Measurements from ENCODE around the gene TASP1. TPM values are rescaled to one million over a fixed set of nuclear protein-coding genes. Genes with fewer than 3 reads are reported as not detected.
"Not testable (repeated sequence)": the region's sequence is repeated elsewhere in the genome, so short reads cannot be mapped to it uniquely, and the experiment has no call there.

Gene TASP1
- total and polyA plus RNA-seq, 10 of the 15 experiments (the other 5 are each of a cell fraction or from before 2014, with no cell fraction given) = 7.4 to 17.8 (median 10.5) TPM

DNA sequence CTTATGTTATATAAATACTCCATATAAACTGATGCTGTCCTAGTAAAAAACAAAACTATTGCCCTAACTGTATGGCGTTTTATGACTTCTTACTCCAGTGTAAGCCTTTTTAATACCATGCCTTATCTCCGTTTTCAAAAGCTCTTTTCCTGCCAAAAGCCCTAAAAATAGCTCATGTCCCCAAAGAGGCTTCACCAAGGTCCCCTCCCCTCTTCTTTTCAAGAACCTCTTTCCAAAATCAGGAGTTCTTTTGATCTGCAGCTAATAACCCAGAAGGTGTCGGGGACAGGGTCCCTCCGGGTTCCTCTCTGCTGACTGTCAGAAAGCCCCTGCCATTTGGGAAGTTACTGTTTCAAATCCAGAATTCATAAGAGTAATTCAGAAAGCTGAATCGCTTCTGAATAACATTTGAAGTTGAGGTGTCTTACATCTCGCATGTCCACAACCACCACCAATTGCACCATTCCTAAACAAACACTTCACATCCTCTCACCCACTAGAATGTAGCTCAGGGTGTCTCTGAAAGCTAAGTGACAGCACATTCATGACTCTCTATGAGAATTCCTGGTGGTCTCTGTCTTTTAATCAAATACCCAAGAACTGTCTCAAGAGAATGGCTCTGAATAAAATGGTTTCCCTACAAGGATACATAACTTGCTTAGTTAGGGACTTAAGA, 13.3 kb downstream of the TASP1 start (continued):
- TF ChIP-seq HDGF (IDR thresholded peaks at IDR 0.05) (no peak), CEBPZ (IDR thresholded peaks at IDR 0.05; ENCODE audit: low read depth, low read length) (no peak), SMAD5 (IDR thresholded peaks at IDR 0.05; ENCODE audit: low read depth) (no peak), WRNIP1 (IDR thresholded peaks at IDR 0.05; ENCODE audit: borderline replicate concordance, low read depth, low read length) (no peak), ZNF274 (IDR thresholded peaks at IDR 0.05; ENCODE audit: insufficient read depth, insufficient read length) (no peak)
- TF ChIP-seq, protein P1, sequence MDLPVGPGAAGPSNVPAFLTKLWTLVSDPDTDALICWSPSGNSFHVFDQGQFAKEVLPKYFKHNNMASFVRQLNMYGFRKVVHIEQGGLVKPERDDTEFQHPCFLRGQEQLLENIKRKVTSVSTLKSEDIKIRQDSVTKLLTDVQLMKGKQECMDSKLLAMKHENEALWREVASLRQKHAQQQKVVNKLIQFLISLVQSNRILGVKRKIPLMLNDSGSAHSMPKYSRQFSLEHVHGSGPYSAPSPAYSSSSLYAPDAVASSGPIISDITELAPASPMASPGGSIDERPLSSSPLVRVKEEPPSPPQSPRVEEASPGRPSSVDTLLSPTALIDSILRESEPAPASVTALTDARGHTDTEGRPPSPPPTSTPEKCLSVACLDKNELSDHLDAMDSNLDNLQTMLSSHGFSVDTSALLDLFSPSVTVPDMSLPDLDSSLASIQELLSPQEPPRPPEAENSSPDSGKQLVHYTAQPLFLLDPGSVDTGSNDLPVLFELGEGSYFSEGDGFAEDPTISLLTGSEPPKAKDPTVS (IDR thresholded peaks at IDR 0.05; ENCODE audit: low read depth, low read length) = no peak

DNA sequence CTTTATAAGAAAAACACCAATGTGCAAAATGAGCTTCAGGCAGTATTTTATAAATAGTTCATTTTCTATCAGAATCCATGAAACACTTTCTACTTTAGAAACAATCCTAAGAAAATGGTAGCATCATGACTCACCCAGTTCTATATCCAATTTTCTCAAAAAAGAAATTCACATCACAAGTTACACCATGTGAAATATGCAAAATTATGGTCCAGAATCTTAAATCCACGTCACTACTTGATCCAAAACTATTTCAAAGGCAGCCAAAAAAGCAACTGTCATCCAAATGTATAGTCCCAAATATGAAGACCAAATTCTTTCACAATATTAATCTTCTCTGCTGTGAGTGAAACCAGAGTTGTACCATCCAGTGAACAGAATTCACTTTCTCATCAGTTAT, 19.3 kb downstream of the TASP1 start:
- RAD21 ChIA-PET (ENCODE audit: unreplicated experiment); H4K20me1 ChIP-seq (ENCODE audit: control insufficient read depth, insufficient read depth); H3K79me2 ChIP-seq (ENCODE audit: control insufficient read depth, insufficient read depth, low read length); H3K27me3 ChIP-seq (replicated peaks in 1 of 2; ENCODE audit: control insufficient read depth in 2 of 2, insufficient read depth in 2 of 2, low read length in 1 of 2); H3K9ac ChIP-seq (ENCODE audit: control insufficient read depth, insufficient read depth, low read length); in situ Hi-C loops (cut with MboI); H2AFZ ChIP-seq (ENCODE audit: control insufficient read depth, low read depth, low read length); intact Hi-C loops (cut with micrococcal nuclease; ENCODE audit: unreplicated experiment); ATAC-seq; H3K4me1 ChIP-seq (ENCODE audit: control insufficient read depth, insufficient read depth, low read length); H3K27ac ChIP-seq (ENCODE audit: control insufficient read depth, insufficient read depth); CTCF ChIA-PET; H3K4me2 ChIP-seq (ENCODE audit: control insufficient read depth, insufficient read depth); H3K4me3 ChIP-seq; H3K9me3 ChIP-seq (replicated peaks; ENCODE audit: control insufficient read depth, insufficient read depth, low read length); FAIRE-seq; BruUV-seq (replicated peaks); H3K36me3 ChIP-seq (ENCODE audit: control insufficient read depth in 2 of 2, insufficient read depth in 2 of 2, low read length in 1 of 2); DNase-seq (ENCODE audit: low read depth, low spot score): not testable (repeated sequence)
- ChIA-PET SMC1A (ENCODE audit: uncharacterized antibody, unreplicated experiment) (interaction anchor here (1.0 kb wide), 1 partner anchor 9 kb away, joined by 3 read pairs; no protein-coding TSS in a partner anchor), POLR2A (interaction anchor here (0.6 kb wide), 1 partner anchor 25 kb away, joined by 3 read pairs; no protein-coding TSS in a partner anchor)
- WGBS (ENCODE audit: insufficient coverage, insufficient replicate concordance, low lambda C conversion rate, missing lambda C conversion rate) = 95% methylated on average over 1 of the region's 1 CpG

DNA sequence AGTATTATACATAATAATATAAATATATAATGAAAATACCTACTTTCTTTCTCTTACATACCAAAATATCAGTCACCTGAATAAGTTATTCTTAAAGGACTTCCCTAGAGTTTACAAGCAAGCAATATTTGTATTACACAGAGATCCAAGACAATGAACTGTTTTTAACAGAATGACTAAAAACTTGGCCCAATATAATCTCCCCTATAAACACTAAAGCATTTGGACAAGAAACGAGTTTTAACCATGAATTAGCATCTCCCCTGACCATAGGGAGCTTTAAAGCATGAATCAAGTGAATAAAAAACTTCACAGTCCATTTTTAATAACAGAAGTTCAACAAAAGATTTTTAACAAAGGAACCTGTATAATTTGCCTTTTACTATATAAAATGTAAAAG, 20.3 kb downstream of the TASP1 start:
- H3K27me3 ChIP-seq (replicated peaks in 1 of 2; ENCODE audit: control insufficient read depth in 2 of 2, insufficient read depth in 2 of 2, low read length in 1 of 2); H3K4me3 ChIP-seq; SMC1A ChIA-PET (ENCODE audit: uncharacterized antibody, unreplicated experiment); in situ Hi-C loops (cut with MboI); FAIRE-seq; DNase-seq (ENCODE audit: low read depth, low spot score); ATAC-seq; H3K36me3 ChIP-seq (ENCODE audit: control insufficient read depth in 2 of 2, insufficient read depth in 2 of 2, low read length in 1 of 2); H3K79me2 ChIP-seq (ENCODE audit: control insufficient read depth, insufficient read depth, low read length); H3K9me3 ChIP-seq (replicated peaks; ENCODE audit: control insufficient read depth, insufficient read depth, low read length); H4K20me1 ChIP-seq (ENCODE audit: control insufficient read depth, insufficient read depth); BruUV-seq (replicated peaks); CTCF ChIA-PET; intact Hi-C loops (cut with micrococcal nuclease; ENCODE audit: unreplicated experiment); H3K4me1 ChIP-seq (ENCODE audit: control insufficient read depth, insufficient read depth, low read length); H3K4me2 ChIP-seq (ENCODE audit: control insufficient read depth, insufficient read depth); H3K9ac ChIP-seq (ENCODE audit: control insufficient read depth, insufficient read depth, low read length); H2AFZ ChIP-seq (ENCODE audit: control insufficient read depth, low read depth, low read length); H3K27ac ChIP-seq (ENCODE audit: control insufficient read depth, insufficient read depth); RAD21 ChIA-PET (ENCODE audit: unreplicated experiment); POLR2A ChIA-PET: not testable (repeated sequence)
- WGBS (ENCODE audit: insufficient coverage, insufficient replicate concordance, low lambda C conversion rate, missing lambda C conversion rate) = 5% methylated on average over 1 of the region's 1 CpG

All from GM12878 (cell line).